Esophagus (tissue), 2 donors: ENCODE measurements around the gene NCAM2. TPM values are rescaled to one million over a fixed set of nuclear protein-coding genes. Genes with fewer than 3 reads are reported as not detected.

Experiments
- H3K27ac ChIP-seq, 2 donors: one replicate each; pipeline ENCODE4 v1.5.1; 2013; ENCODE audit warnings: low read depth in 2 of 2, mild to moderate bottlenecking in 2 of 2, inconsistent platforms in 1 of 2, low read length in 1 of 2, moderate library complexity in 1 of 2
- H3K27me3 ChIP-seq, 2 donors: one replicate each; pipeline ENCODE4 v1.6.1; 2013; ENCODE audit warnings: low read length in 2 of 2, control low read depth in 1 of 2, mild to moderate bottlenecking in 1 of 2; ENCODE audit not compliant: insufficient read depth in 2 of 2, control insufficient read depth in 1 of 2
- H3K36me3 ChIP-seq, 2 donors: one replicate each; pipeline ENCODE4 v1.6.1; 2013; ENCODE audit warnings: low read length in 1 of 2; ENCODE audit not compliant: control insufficient read depth in 2 of 2, insufficient read depth in 2 of 2
- H3K4me1 ChIP-seq, 2 donors: one replicate each; pipeline ENCODE4 v1.6.1; 2013; ENCODE audit warnings: low read length in 1 of 2; ENCODE audit not compliant: control insufficient read depth in 2 of 2, insufficient read depth in 2 of 2
- H3K4me3 ChIP-seq, 2 donors: one replicate each; pipeline ENCODE4 v1.5.1; 2013; ENCODE audit warnings: low read length in 2 of 2, mild to moderate bottlenecking in 2 of 2, low read depth in 1 of 2, moderate library complexity in 1 of 2
- H3K9me3 ChIP-seq, 2 donors: one replicate each; pipeline ENCODE4 v1.6.1; 2013; ENCODE audit warnings: mild to moderate bottlenecking in 2 of 2, low read depth in 1 of 2, low read length in 1 of 2, moderate library complexity in 1 of 2; ENCODE audit not compliant: control insufficient read depth in 2 of 2, insufficient read depth in 1 of 2
- WGBS, 2 donors: extraction: QIAGEN DNeasy Blood & Tissue Kit; methylation state at CpG; one replicate each; pipeline ENCODE4 v1.1.7; 2013; 5-methylcytosine and 5-hydroxymethylcytosine counted together
- polyA plus RNA-seq, 2 donors: library from polyadenylated mRNA; stranded (reverse); fragments of 200-250 nt; gene quantifications; one replicate each; pipeline ENCODE4 v1.2.3, GENCODE V29; 2013
- donor health status: healthy with polysubstance abuse.
- donor health status: Bipolar disorder and iron deficiency.

The NCAM2 gene
- polyA plus RNA-seq, 2 donors: 0.04 to 0.08 TPM

DNA sequence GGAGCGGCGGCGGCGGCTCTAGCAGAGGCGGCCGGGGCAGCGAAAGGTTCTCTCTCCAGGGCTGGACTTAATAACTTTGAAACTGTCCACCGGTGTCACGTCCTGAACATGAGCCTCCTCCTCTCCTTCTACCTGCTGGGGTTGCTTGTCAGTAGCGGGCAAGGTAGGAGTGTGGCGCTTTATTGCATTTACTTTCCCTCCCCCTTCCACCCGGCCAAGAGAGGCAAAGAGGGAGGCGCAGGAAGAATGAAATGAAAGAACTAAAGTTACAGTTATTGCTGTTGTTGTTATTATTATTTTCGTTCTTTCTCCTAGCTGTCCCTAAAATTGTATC is 214 bp downstream of the NCAM2 start:
- no peak overlapping the region for H3K27ac ChIP-seq
- H3K36me3 ChIP-seq: no peaks in the 10 kb centered on the region
- WGBS, 2 donors: 1% methylated on average over 14 of the region's 14 CpGs
- H3K27me3 ChIP-seq: no peaks in the 10 kb centered on the region
- H3K4me1 ChIP-seq: peaks cover 0 to 4% of the 10 kb centered on the region in 2 donors
- H3K9me3 ChIP-seq: no peaks in the 10 kb centered on the region
- H3K4me3 ChIP-seq: peak overlapping the region; percentile 40 to 41

DNA sequence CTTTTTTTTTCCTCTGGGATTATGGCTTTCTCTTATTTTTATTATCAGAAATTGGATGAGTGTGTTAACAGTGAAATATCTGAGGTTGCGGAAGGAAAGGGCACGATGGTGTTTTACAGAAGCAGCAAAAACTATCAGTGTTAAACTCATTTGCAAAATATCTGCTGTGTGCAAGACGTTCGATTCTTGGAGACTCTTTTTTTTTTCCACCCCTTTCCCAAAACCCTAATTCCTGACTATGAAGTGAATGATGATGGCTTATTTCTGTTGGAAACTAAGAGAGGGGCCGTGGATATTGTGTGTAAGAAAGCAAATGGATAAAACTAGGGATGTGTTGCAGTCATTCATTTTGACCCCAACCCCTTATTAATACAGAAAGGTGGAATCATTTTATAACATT is 677 bp downstream of the NCAM2 start:
- Histone ChIP-seq H3K4me3 (peak overlapping the region in 1 of 2 donors; percentile 41), H3K9me3 (no peaks in the 10 kb centered on the region)
- 22 to 24% methylated on average over 5 of the region's 5 CpGs for WGBS, 2 donors

DNA sequence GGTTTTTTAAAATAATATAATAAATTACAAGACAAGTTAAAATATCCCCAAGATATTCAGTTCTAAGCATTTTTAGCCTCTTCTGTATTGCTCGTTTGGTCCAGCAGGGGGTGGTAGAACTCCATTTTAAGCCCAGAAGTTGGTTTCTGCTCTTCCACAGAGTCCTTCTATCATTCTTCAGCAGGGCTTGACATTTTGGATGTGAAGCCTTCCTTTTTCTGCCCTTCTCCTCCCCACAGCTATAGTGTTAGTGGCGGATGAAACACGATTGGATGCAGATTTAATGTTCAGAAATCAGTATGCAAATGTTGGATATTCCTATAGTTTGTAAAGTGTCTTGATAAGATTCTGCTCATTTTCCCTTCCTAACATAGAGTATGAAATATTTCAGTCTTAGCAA is 1.4 kb downstream of the NCAM2 start:
- no peak overlapping the region for H3K4me3 ChIP-seq
- peaks cover 0 to 4% of the 10 kb centered on the region in 2 donors for H3K4me1 ChIP-seq
- H3K27ac ChIP-seq: no peak overlapping the region
- WGBS, 2 donors: 28 to 32% methylated on average over 3 of the region's 3 CpGs
- no peaks in the 10 kb centered on the region for H3K27me3 ChIP-seq
- H3K9me3 ChIP-seq: no peaks in the 10 kb centered on the region
- no peaks in the 10 kb centered on the region for H3K36me3 ChIP-seq

More for the DNA sequence above, 677 bp downstream of the NCAM2 start:
- H3K27ac ChIP-seq: no peak overlapping the region
- H3K27me3 ChIP-seq: no peaks in the 10 kb centered on the region
- peaks cover 0 to 4% of the 10 kb centered on the region in 2 donors for H3K4me1 ChIP-seq
- H3K36me3 ChIP-seq: no peaks in the 10 kb centered on the region

DNA sequence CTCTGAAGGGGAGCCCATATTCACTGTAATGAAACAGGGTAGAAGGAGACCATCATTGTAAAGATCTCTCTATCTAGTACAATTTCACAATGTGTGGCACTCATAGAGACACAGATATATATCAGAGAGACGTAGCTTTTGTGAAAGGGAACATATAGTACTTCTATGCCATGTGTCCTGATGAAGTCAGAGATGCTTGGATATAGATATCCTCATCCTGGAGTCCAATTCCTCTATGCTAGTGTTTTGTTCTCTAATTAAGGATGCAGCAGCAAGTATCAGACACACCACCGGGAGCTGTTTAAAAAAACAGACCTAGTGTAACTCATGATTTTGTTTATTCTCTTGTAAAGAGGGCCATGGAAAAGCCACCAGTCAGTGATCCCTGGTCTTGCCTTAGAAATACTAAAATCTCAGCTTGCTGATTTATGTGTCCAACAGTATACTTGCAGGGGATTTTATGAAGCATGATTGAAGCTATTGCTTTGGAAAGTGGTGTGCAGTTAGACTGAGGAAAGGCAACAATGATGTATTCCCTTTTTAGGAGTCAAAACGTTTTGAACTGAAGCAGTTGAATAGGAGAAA is 2.5 kb downstream of the NCAM2 start:
- H3K4me3 ChIP-seq: no peak overlapping the region
- no peaks in the 10 kb centered on the region for H3K27me3 ChIP-seq
- WGBS, 2 donors: 48 to 54% methylated on average over 3 of the region's 3 CpGs
- no peaks in the 10 kb centered on the region for H3K9me3 ChIP-seq
- H3K4me1 ChIP-seq: peaks cover 0 to 4% of the 10 kb centered on the region in 2 donors
- H3K36me3 ChIP-seq: no peaks in the 10 kb centered on the region
- H3K27ac ChIP-seq: no peak overlapping the region

DNA sequence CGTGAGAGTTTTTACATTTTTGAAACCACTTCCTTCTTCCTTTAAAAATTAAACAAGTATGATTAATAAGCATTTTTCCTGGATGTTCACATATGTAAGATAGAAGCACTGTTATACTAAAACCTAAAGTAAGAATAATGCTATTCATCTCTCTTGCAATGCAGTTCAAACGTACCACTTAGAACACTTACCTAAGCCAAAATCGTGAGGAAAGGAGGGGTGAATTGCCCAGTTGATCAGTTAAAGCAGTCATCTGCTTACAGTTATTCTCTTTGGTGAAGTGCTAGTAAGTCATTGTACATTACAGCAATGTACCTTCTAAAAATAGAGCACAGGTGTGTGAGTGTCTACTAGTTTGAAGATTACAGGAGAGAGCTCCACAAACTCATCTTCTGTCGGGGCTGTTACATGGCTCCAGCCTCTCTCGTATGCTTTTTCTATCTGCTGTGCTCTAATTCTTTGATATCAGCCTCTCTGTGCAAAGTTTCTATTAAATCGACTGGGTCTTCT is 3.4 kb downstream of the NCAM2 start:
- WGBS, 2 donors: 59 to 69% methylated on average over 6 of the region's 6 CpGs
- Histone ChIP-seq H3K4me1 (peaks cover 0 to 4% of the 10 kb centered on the region in 2 donors), H3K4me3 (no peak overlapping the region), H3K27ac (no peak overlapping the region), H3K36me3 (no peaks in the 10 kb centered on the region), H3K27me3 (no peaks in the 10 kb centered on the region), H3K9me3 (no peaks in the 10 kb centered on the region)

DNA sequence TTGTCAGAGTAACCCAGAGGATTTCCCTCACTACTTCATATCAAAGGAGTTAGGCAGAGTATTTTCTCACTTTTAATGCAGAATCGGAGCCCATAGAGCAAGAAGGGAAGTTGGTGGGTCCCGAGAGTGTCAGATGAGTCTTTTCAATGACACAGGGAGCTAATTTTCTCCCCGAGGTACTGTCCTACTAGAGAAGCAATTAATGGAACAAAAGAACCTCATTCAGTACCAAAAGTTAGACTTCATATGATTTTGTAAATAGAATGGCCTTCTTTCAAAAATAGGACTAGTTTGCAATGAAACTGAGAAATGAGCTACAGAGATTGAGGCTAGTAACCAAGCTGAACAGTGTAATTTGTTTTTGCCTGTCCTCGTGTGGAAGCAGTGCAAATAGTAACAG is 3.9 kb downstream of the NCAM2 start:
- no peaks in the 10 kb centered on the region for H3K36me3 ChIP-seq
- H3K4me1 ChIP-seq: peaks cover 0 to 4% of the 10 kb centered on the region in 2 donors
- H3K27me3 ChIP-seq: no peaks in the 10 kb centered on the region
- WGBS, 2 donors: 46 to 51% methylated on average over 4 of the region's 4 CpGs
- no peaks in the 10 kb centered on the region for H3K9me3 ChIP-seq
- no peak overlapping the region for H3K4me3 ChIP-seq
- no peak overlapping the region for H3K27ac ChIP-seq

DNA sequence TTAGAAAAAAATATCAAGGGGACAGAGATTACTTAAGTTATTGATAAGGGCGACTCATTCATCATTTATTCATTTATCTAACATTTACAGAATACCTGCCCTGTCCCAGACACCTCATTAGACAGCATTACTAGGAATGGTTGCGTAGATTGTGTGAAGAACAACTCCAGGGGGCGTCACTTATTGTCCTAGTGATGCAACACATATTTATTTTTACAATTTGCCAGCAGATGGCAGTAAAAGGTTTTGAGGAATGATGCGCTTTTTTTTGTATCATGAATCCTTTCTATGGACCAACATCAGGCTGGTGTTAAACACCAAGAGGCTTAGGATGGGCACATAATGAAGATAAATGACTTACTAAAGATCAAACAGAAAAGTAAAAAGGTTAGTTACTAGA is 5.5 kb downstream of the NCAM2 start:
- no peaks in the 10 kb centered on the region for H3K9me3 ChIP-seq
- WGBS, 2 donors: 50 to 53% methylated on average over 4 of the region's 4 CpGs
- H3K4me3 ChIP-seq: no peak overlapping the region
- no peaks in the 10 kb centered on the region for H3K36me3 ChIP-seq
- H3K27ac ChIP-seq: no peak overlapping the region
- H3K4me1 ChIP-seq: no peaks in the 10 kb centered on the region
- H3K27me3 ChIP-seq: no peaks in the 10 kb centered on the region

DNA sequence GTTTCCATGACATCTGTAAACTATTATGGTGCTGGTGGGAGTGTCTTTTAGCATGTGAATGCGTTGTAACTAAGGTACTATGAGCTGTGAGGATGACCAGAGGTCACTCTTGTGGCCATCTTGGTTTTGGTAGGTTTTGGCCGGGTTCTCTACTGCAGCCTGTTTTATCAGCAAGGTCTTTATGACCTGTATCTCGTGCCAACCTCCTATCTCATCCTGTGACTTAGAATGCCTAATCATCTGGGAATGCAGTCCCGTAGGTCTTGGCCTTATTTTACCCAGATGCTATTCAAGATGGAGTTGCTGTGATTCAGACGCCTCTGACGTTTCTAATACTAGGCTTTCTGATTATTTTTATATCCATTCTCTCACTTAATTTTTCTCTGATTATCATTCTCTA is 9.4 kb downstream of the NCAM2 start:
- Histone ChIP-seq H3K27me3 (no peaks in the 10 kb centered on the region), H3K36me3 (no peaks in the 10 kb centered on the region), H3K27ac (no peak overlapping the region), H3K4me3 (no peak overlapping the region), H3K4me1 (no peaks in the 10 kb centered on the region), H3K9me3 (no peaks in the 10 kb centered on the region)
- 62 to 66% methylated on average over 6 of the region's 6 CpGs for WGBS, 2 donors

DNA sequence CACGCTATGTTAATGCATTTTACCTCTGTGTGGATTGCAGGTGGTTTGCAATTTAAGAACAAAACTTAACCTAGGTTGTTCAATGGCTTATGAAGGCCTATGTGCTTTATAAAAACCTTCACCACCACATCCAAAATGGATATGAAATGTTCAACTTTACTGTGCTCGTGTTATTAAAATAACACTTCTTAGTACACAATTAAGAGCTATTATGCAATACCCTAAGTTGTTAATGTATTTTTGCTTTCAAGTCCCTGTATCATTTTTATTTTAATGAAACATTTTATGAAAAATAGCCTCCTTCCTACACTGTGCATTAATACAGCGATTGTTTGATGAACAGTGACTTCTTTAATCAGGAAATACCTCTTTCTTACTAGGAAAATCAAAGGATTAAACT is 12.0 kb downstream of the NCAM2 start:
- Histone ChIP-seq H3K4me1 (no peaks in the 10 kb centered on the region), H3K27ac (no peak overlapping the region), H3K9me3 (no peaks in the 10 kb centered on the region), H3K36me3 (no peaks in the 10 kb centered on the region), H3K27me3 (no peaks in the 10 kb centered on the region), H3K4me3 (no peak overlapping the region)
- WGBS, 2 donors: 61 to 63% methylated on average over 3 of the region's 3 CpGs

DNA sequence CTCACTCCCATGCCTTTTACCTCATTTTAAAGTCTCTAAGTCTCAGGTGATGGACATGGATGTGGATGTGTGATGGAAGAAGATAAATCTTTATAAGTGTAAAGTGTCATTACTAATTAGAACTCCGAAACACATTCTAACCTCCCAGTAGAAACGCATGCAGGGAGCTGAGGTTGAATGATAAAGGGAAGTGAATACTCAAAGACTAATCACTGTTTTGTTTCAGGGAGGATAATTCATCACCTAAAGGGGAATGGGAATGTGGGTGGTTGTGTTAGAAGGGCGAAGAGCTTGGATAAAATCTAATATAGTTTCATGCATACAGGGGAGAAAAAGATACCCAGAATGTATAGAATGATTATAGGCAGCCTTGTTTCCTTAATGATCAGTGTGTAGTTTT is 12.5 kb downstream of the NCAM2 start:
- Histone ChIP-seq H3K4me1 (no peaks in the 10 kb centered on the region), H3K27ac (no peak overlapping the region), H3K4me3 (no peak overlapping the region), H3K36me3 (no peaks in the 10 kb centered on the region), H3K9me3 (no peaks in the 10 kb centered on the region), H3K27me3 (no peaks in the 10 kb centered on the region)
- 51 to 69% methylated on average over 3 of the region's 3 CpGs for WGBS, 2 donors
